B cell (primary cell): ENCODE measurements around the gene PDE11A.

Source experiments
- EZH2 ChIP-seq: IDR thresholded peaks from 2 replicates; pipeline ENCODE4 v1.6.1; 2012; ENCODE audit warnings: borderline replicate concordance, low read depth, mild to moderate bottlenecking, moderate library complexity, low read length; ENCODE audit not compliant: insufficient read depth, poor library complexity, severe bottlenecking
- TF ChIP-seq, protein P1 (sequence below): fragments of 200-600 bp; IDR thresholded peaks from one replicate; pipeline ENCODE4 v1.8.0; 2022; ENCODE audit warnings: antibody characterized with exemption, mild to moderate bottlenecking

DNA sequence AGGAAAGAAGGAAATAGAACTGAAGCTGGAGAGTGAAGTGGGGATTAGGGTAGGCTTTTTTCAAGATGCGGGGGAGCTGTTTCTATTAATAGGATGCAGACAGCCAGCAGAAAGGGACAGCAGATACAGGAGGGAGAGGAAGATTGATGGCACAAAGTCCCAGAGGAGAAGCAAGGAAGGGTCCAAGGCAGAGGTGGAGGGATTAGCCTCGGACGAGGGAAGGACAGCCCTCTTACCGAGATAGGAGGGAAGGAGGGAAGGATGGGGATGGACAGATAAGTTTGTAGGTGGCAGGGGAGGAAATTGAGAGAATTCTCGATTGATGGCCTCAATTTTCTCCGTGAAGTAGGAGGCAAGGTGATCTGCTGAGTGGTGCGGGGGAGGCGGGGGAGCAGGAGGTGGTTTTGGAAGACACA, 362.6 kb downstream of the PDE11A start:
- TF ChIP-seq, protein P1, sequence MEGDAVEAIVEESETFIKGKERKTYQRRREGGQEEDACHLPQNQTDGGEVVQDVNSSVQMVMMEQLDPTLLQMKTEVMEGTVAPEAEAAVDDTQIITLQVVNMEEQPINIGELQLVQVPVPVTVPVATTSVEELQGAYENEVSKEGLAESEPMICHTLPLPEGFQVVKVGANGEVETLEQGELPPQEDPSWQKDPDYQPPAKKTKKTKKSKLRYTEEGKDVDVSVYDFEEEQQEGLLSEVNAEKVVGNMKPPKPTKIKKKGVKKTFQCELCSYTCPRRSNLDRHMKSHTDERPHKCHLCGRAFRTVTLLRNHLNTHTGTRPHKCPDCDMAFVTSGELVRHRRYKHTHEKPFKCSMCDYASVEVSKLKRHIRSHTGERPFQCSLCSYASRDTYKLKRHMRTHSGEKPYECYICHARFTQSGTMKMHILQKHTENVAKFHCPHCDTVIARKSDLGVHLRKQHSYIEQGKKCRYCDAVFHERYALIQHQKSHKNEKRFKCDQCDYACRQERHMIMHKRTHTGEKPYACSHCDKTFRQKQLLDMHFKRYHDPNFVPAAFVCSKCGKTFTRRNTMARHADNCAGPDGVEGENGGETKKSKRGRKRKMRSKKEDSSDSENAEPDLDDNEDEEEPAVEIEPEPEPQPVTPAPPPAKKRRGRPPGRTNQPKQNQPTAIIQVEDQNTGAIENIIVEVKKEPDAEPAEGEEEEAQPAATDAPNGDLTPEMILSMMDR = no peak
- no peak for TF ChIP-seq EZH2
